Umbilical cord (tissue), 2 donors: ENCODE results near the gene SPAAR. TPM values are rescaled to one million over a fixed set of nuclear protein-coding genes. Genes with fewer than 3 reads are reported as not detected.
"Not testable (repeated sequence)": the region's sequence is repeated elsewhere in the genome, so short reads cannot be mapped to it uniquely, and the experiment has no call there.

Source experiments
- DNase-seq: peaks from one replicate; pipeline ENCODE4 v3.0.0-alpha.2; 2015; ENCODE audit warnings: low spot score
- total RNA-seq: library from RNA; depleted of rRNA; stranded (reverse); fragments of >200 nt; gene quantifications from one replicate; pipeline ENCODE4 v1.2.3, GENCODE V29; 2014; ENCODE audit warnings: low replicate concordance; ENCODE audit not compliant: insufficient read depth

Gene SPAAR
- total RNA-seq: 1.4 TPM

GRCh38 chr9:35909274-35909673 lies at the start of gene SPAAR:
Gene SPAAR (plus strand): TSS chr9:35909490. CDS start chr9:35910464, 974 bp downstream.
- no peak for DNase-seq

- no peak for DNase-seq
Observed at GRCh38 chr9:35859990-35860339, 49.3 kb upstream of the SPAAR start.

GRCh38 chr9:35861161-35861897 lies 48.0 kb upstream of the SPAAR start:
- no peak for DNase-seq

GRCh38 chr9:35862328-35862727 lies 47.0 kb upstream of the SPAAR start:
- DNase-seq: no peak

GRCh38 chr9:35863583-35863982 lies 45.7 kb upstream of the SPAAR start:
- DNase-seq: no peak

GRCh38 chr9:35864695-35865255 lies 44.5 kb upstream of the SPAAR start:
- no peak for DNase-seq

- DNase-seq: no peak
Observed at GRCh38 chr9:35867538-35867937, 41.8 kb upstream of the SPAAR start.

GRCh38 chr9:35868933-35869332 lies 40.4 kb upstream of the SPAAR start:
- no peak for DNase-seq

- DNase-seq: no peak
Observed at GRCh38 chr9:35869621-35870216, 39.6 kb upstream of the SPAAR start.

GRCh38 chr9:35870351-35870923 lies 38.9 kb upstream of the SPAAR start, which contains the start of gene OR13J1:
Gene OR13J1 (minus strand): TSS chr9:35870401. CDS start chr9:35870401, 0 bp downstream.
- DNase-seq: no peak

- no peak for DNase-seq
Observed at GRCh38 chr9:35871545-35871944, 37.7 kb upstream of the SPAAR start.

GRCh38 chr9:35872505-35872904 lies 36.8 kb upstream of the SPAAR start:
- DNase-seq: no peak

- peak; percentile 82 for DNase-seq
Observed at GRCh38 chr9:35882263-35882848, 26.9 kb upstream of the SPAAR start.

GRCh38 chr9:35882996-35883395 lies 26.3 kb upstream of the SPAAR start:
- DNase-seq: peak; percentile 13

GRCh38 chr9:35884908-35885307 lies 24.4 kb upstream of the SPAAR start:
- DNase-seq: not testable (repeated sequence)

GRCh38 chr9:35891646-35892045 lies 17.6 kb upstream of the SPAAR start:
- DNase-seq: no peak

- DNase-seq: no peak
Observed at GRCh38 chr9:35892051-35892450, 17.2 kb upstream of the SPAAR start.

GRCh38 chr9:35896570-35896969 lies 12.7 kb upstream of the SPAAR start:
- no peak for DNase-seq

GRCh38 chr9:35897376-35898099 lies 11.8 kb upstream of the SPAAR start:
- not testable (repeated sequence) for DNase-seq

- no peak for DNase-seq
Observed at GRCh38 chr9:35898337-35898736, 11.0 kb upstream of the SPAAR start.

GRCh38 chr9:35899021-35899420 lies 10.3 kb upstream of the SPAAR start:
- no peak for DNase-seq

- peak; percentile 71 for DNase-seq
Observed at GRCh38 chr9:35903049-35903448, 6.2 kb upstream of the SPAAR start.
